GM12878 (cell line): ENCODE measurements around the gene PABPN1. TPM values are rescaled to one million over a fixed set of nuclear protein-coding genes. Genes with fewer than 3 reads are reported as not detected.
A peak's percentile ranks its signal among the peaks of the same experiment; 100 is the strongest.

ENCODE experiments used
- ATF3 ChIP-seq: IDR thresholded peaks from 2 replicates; pipeline ENCODE4 v1.6.1; 2011; ENCODE audit warnings: low read depth, mild to moderate bottlenecking, low read length, moderate library complexity, borderline replicate concordance; ENCODE audit errors: extremely low read depth
- CREM ChIP-seq: IDR thresholded peaks from 2 replicates; pipeline ENCODE4 v1.6.1; 2014; ENCODE audit warnings: antibody characterized with exemption, low read depth
- CTCF ChIP-seq, 3 experiments: IDR thresholded peaks in 2 of 3; conservative IDR thresholded peaks in 1 of 3; 2 replicates each; pipeline ENCODE4 v1.5.1; 2011; ENCODE audit warnings: low read depth in 3 of 3, low read length in 3 of 3, mild to moderate bottlenecking in 3 of 3, control low read depth in 2 of 3, moderate library complexity in 2 of 3, inconsistent platforms in 1 of 3, mixed read lengths in 1 of 3; ENCODE audit not compliant: control insufficient read depth in 2 of 3, insufficient read depth in 1 of 3; ENCODE audit errors: extremely low read depth in 1 of 3
- ESRRA ChIP-seq: IDR thresholded peaks from 2 replicates; pipeline ENCODE4 v1.6.1; 2012; ENCODE audit warnings: mild to moderate bottlenecking, low read length, improper control_type of control experiment
- EZH2 ChIP-seq: IDR thresholded peaks from 2 replicates; pipeline ENCODE4 v1.6.1; 2012; ENCODE audit warnings: low read depth, mild to moderate bottlenecking, control low read depth, inconsistent platforms, low read length, borderline replicate concordance; ENCODE audit not compliant: control insufficient read depth
- GATAD2B ChIP-seq: fragments of 450-650 bp; conservative IDR thresholded peaks from 2 replicates; pipeline ENCODE4 v1.6.1; 2017; ENCODE audit warnings: low read depth, mild to moderate bottlenecking, moderate library complexity
- HCFC1 ChIP-seq: fragments of 150-350 bp; IDR thresholded peaks from 2 replicates; pipeline ENCODE4 v1.6.1; 2014; ENCODE audit warnings: low read length
- MAX ChIP-seq: IDR thresholded peaks from 2 replicates; pipeline ENCODE4 v1.6.1; 2012; ENCODE audit warnings: low read depth, low read length, improper control_type of control experiment
- MYB ChIP-seq: fragments of 150-350 bp; IDR thresholded peaks from 2 replicates; pipeline ENCODE4 v1.6.1; 2014; ENCODE audit warnings: mild to moderate bottlenecking, low read depth, low read length, borderline replicate concordance
- MYC ChIP-seq: IDR thresholded peaks from 2 replicates; pipeline ENCODE4 v1.6.1; 2011; ENCODE audit warnings: mild to moderate bottlenecking, low read length, moderate library complexity, inconsistent platforms; ENCODE audit not compliant: insufficient read depth, insufficient replicate concordance, insufficient read length, severe bottlenecking
- NKRF ChIP-seq: fragments of 450-650 bp; conservative IDR thresholded peaks from 2 replicates; pipeline ENCODE4 v1.6.1; 2017; ENCODE audit warnings: mild to moderate bottlenecking, moderate library complexity
- PAX8 ChIP-seq: fragments of 450-650 bp; IDR thresholded peaks from 2 replicates; pipeline ENCODE4 v1.6.1; 2017; ENCODE audit warnings: mild to moderate bottlenecking, moderate library complexity
- RELB ChIP-seq: fragments of 450-650 bp; IDR thresholded peaks from 2 replicates; pipeline ENCODE4 v1.6.1; 2017; ENCODE audit warnings: low read depth, mild to moderate bottlenecking, moderate library complexity
- SMC3 ChIP-seq: IDR thresholded peaks from 2 replicates; pipeline ENCODE4 v1.6.1; 2011; ENCODE audit warnings: low read length, improper control_type of control experiment, borderline replicate concordance
- TBL1XR1 ChIP-seq: IDR thresholded peaks from 2 replicates; pipeline ENCODE4 v1.6.1; 2012; ENCODE audit warnings: low read depth, low read length, improper control_type of control experiment
- USF1 ChIP-seq: IDR thresholded peaks from 2 replicates; pipeline ENCODE4 v1.6.1; 2011; ENCODE audit warnings: borderline replicate concordance, low read depth, mild to moderate bottlenecking, moderate library complexity, mixed read lengths, low read length; ENCODE audit not compliant: insufficient read depth; ENCODE audit errors: extremely low read length
- USF2 ChIP-seq: IDR thresholded peaks from 2 replicates; pipeline ENCODE4 v1.6.1; 2011; ENCODE audit warnings: low read depth, low read length, improper control_type of control experiment, borderline replicate concordance
- polyA plus RNA-seq, 11 experiments: library from polyadenylated mRNA; depleted of rRNA in 4 of 11; unstranded in 6 of 11; stranded (reverse) in 5 of 11; fragments of >200 nt; fragmentation: Nextera tagmentation in 4 of 11; fragmentation: Illumina TruSeq in 1 of 11; extraction: Ambion mirVana in 4 of 11; extraction: Trizol in 1 of 11; gene quantifications; 1 replicate in 1 of 11; 2 replicates in 10 of 11; pipeline versions ENCODE4 v1.2.1 to v1.2.3, GENCODE V29; 2011 to 2016; ENCODE audit warnings: inconsistent platforms in 2 of 11, missing spikeins in 2 of 11, low read depth in 1 of 11
- total RNA-seq, 4 experiments: library from RNA; depleted of rRNA in 3 of 4; stranded (reverse); fragments of >200 nt in 3 of 4; fragmentation: Illumina TruSeq in 1 of 4; extraction: Trizol in 1 of 4; gene quantifications; 2 replicates each; pipeline versions ENCODE4 v1.2.1 to v1.2.3, GENCODE V29; 2013 to 2021

PABPN1 gene
- total and polyA plus RNA-seq, 10 of the 15 experiments (the other 5 are each of a cell fraction or from before 2014, with no cell fraction given) = 31.3 to 248 (median 103) TPM

- peak; percentile 83 for TF ChIP-seq USF1
- TF ChIP-seq CTCF (IDR thresholded peaks at IDR 0.05 in 2 of 3, conservative IDR thresholded peaks at IDR 0.05 in 1 of 3; ENCODE audit: control insufficient read depth in 2 of 3, extremely low read depth in 1 of 3, insufficient read depth in 1 of 3, low read depth in 3 of 3, low read length in 3 of 3) = no peak
- no peak for TF ChIP-seq SMC3
- TF ChIP-seq RELB = peak; percentile 87
- peak; percentile 71 for TF ChIP-seq USF2
- TF ChIP-seq ATF3 = no peak
- no peak for TF ChIP-seq GATAD2B
- no peak; the same call in 1 of the 2 replicates for TF ChIP-seq MAX
- TF ChIP-seq HCFC1 = no peak; the same call in 1 of the 2 replicates
- no peak for TF ChIP-seq EZH2
- 0 out of 2 replicates have a peak, but pooled peaks have one; percentile 17 for TF ChIP-seq ESRRA
- no peak for TF ChIP-seq MYC
- peak; percentile 59; the same call in 1 of the 2 replicates for TF ChIP-seq NKRF
- no peak for TF ChIP-seq MYB
- TF ChIP-seq TBL1XR1 = no peak; the same call in 1 of the 2 replicates
- peak; percentile 53 for TF ChIP-seq PAX8
- peak; percentile 96 for TF ChIP-seq CREM
These were observed at the start of gene PABPN1 (continued) for GRCh38 chr14:23320584-23321571.
